HG02571 (cell line): ENCODE data around the gene SMAD9.
A peak's percentile ranks its signal among the peaks of the same experiment; 100 is the strongest.

Experiments
- ATAC-seq: cut with Tn5 transposase; IDR thresholded peaks from one replicate; pipeline ENCODE4 v1.9.1; 2021; ENCODE audit warnings: mild to moderate bottlenecking, moderate library complexity; ENCODE audit not compliant: unreplicated experiment

The SMAD9 gene

GRCh38 chr13:36820222-36820621 is 99.8 kb downstream of the SMAD9 start:
- peak; percentile 53 for ATAC-seq

- peak; percentile 16 for ATAC-seq
Measured at GRCh38 chr13:36819739-36820090, 100.3 kb downstream of the SMAD9 start.

- ATAC-seq, result peak; percentile 88
Measured at GRCh38 chr13:36818804-36819738, 101.0 kb downstream of the SMAD9 start, which contains the start of gene RFXAP. RFXAP (plus strand) TSS chr13:36819222; CDS start chr13:36819358, 136 bp downstream.

- peak; percentile 0 for ATAC-seq
Measured at GRCh38 chr13:36817996-36818803, 101.8 kb downstream of the SMAD9 start.

GRCh38 chr13:36815062-36815461 is 105.0 kb downstream of the SMAD9 start:
- no peak for ATAC-seq

GRCh38 chr13:36814465-36814864 is 105.6 kb downstream of the SMAD9 start:
- ATAC-seq, result no peak

- no peak for ATAC-seq
Measured at GRCh38 chr13:36813225-36813624, 106.8 kb downstream of the SMAD9 start.

GRCh38 chr13:36807616-36808015 is 112.4 kb downstream of the SMAD9 start:
- ATAC-seq, result no peak

- no peak for ATAC-seq
Measured at GRCh38 chr13:36806102-36806501, 113.9 kb downstream of the SMAD9 start.

- ATAC-seq, result no peak
Measured at GRCh38 chr13:36804588-36804987, 115.5 kb downstream of the SMAD9 start.

GRCh38 chr13:36801035-36801434 is 119.0 kb downstream of the SMAD9 start:
- ATAC-seq, result no peak

- ATAC-seq, result no peak
Measured at GRCh38 chr13:36796052-36796451, 124.0 kb downstream of the SMAD9 start.

- no peak for ATAC-seq
Measured at GRCh38 chr13:36795463-36795862, 124.6 kb downstream of the SMAD9 start.
